Left ventricle myocardium inferior (tissue), 1 donor: Measurements from ENCODE around the gene PRR23A. TPM values are rescaled to one million over a fixed set of nuclear protein-coding genes. Genes with fewer than 3 reads are reported as not detected.

Experiments
- DNase-seq: peaks from one replicate; pipeline ENCODE4 v3.0.0-alpha.2; 2020
- H3K27ac ChIP-seq: fragments of 200-600 bp; replicated peaks from 2 replicates; pipeline ENCODE4 v1.8.0; 2021
- H3K27me3 ChIP-seq: fragments of 200-600 bp; 2 replicates; pipeline ENCODE4 v1.8.0; 2021; ENCODE audit warnings: low read depth
- H3K36me3 ChIP-seq: fragments of 200-600 bp; 2 replicates; pipeline ENCODE4 v1.8.0; 2021
- H3K4me1 ChIP-seq: fragments of 200-600 bp; 2 replicates; pipeline ENCODE4 v1.8.0; 2021
- H3K4me3 ChIP-seq: fragments of 200-600 bp; 2 replicates; pipeline ENCODE4 v1.8.0; 2021; ENCODE audit warnings: mild to moderate bottlenecking, moderate library complexity
- H3K9me3 ChIP-seq: fragments of 200-600 bp; replicated peaks from 2 replicates; pipeline ENCODE4 v1.8.0; 2021
- intact Hi-C: fragments of 100-400 bp; cut with micrococcal nuclease; formaldehyde crosslinking; loops from one replicate; pipeline ENCODE4 v1.11.0; 2022
- total RNA-seq: library from RNA; stranded (reverse); fragmentation: NEBNext Ultra II Directional; extraction: Animal tissue kit (Norgen Biotek cat#: 25700); gene quantifications from one replicate; pipeline ENCODE4 v1.2.1, GENCODE V29; 2021
- TF ChIP-seq, protein P1 (sequence below): fragments of 200-600 bp; IDR thresholded peaks from 2 replicates; pipeline ENCODE4 v1.8.0; 2021; ENCODE audit warnings: antibody characterized with exemption, mild to moderate bottlenecking, borderline replicate concordance
- donor health status: DM: no; HTN: yes; CAD: no; lungs with severe emphysema.

The PRR23A gene
- total RNA-seq, 1 donor from 2014 or later = not detected

DNA sequence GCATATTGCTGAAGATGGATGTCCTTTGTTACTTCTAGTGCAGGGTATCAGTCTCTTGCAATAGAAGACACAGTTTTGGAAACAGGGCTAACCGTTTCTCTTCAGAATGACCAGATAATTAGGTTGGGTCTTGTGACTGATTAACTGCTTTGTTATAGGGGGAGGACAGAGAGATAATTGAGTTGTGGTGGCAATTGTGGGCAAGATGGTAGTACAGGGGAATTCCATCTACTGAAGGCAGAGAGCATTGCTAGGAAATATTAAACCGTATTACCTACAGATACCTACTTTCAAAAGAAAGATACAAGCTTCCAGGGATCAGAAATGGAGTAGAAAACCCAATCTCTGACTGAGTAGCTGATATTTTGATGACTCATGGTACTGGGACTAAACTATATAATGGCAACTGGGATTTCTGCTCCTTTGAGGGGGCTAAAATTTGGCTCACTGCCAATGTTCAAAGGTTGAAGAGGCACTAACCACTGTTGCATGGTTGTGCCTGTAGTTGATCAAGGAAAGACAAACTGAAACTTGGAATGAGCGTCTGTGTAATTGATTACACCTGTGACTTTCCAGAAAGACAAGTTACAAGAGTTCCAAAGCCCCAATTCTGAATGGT is 10.5 kb upstream of the PRR23A start:
- H3K9me3 ChIP-seq = peaks cover 30% of the 10 kb centered on the region
- no peak overlapping the region for H3K4me3 ChIP-seq
- H3K36me3 ChIP-seq = no peaks in the 10 kb centered on the region
- TF ChIP-seq, protein P1, sequence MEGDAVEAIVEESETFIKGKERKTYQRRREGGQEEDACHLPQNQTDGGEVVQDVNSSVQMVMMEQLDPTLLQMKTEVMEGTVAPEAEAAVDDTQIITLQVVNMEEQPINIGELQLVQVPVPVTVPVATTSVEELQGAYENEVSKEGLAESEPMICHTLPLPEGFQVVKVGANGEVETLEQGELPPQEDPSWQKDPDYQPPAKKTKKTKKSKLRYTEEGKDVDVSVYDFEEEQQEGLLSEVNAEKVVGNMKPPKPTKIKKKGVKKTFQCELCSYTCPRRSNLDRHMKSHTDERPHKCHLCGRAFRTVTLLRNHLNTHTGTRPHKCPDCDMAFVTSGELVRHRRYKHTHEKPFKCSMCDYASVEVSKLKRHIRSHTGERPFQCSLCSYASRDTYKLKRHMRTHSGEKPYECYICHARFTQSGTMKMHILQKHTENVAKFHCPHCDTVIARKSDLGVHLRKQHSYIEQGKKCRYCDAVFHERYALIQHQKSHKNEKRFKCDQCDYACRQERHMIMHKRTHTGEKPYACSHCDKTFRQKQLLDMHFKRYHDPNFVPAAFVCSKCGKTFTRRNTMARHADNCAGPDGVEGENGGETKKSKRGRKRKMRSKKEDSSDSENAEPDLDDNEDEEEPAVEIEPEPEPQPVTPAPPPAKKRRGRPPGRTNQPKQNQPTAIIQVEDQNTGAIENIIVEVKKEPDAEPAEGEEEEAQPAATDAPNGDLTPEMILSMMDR = no peak
- H3K27me3 ChIP-seq = peaks cover 33% of the 10 kb centered on the region
- H3K4me1 ChIP-seq = no peaks in the 10 kb centered on the region
- H3K27ac ChIP-seq = no peak overlapping the region
- intact Hi-C loops = no loop called here
- DNase-seq = no peak

DNA sequence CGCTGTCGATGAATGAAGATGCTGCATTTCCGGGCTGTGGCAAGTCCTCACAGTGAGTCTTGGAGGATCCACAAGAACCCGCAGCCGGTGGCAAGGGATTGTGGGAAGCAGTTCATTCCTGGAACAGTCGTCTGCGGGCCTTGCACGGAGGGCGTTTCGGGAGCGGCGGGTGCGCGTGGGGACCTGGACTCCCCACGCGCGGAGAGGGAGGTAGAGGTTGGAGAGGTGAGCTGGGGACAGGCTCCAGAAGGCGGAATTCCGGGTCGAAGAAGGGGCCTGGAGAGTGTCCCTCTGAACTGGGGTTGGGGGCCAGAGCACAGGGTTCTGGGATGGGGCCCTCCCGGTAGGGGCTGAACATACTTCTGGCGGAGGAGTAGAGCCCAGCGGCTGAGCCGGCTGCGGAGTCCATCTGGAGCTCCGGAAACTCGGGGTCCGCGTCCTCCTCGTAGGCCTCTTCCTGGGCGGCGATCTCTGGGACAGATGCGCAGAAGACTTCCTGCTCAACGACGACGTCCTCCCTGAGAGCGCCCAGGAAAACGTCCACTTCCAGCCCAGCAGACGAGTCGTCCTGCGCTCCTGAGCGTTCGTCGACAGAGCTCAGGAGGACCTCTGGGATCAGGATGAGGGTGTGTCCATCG is 593 bp downstream of the PRR23A start:
- H3K27me3 ChIP-seq = peaks cover 10% of the 10 kb centered on the region
- TF ChIP-seq, protein P1 = no peak
- H3K4me3 ChIP-seq = no peak overlapping the region
- DNase-seq = no peak
- H3K9me3 ChIP-seq = peaks cover 44% of the 10 kb centered on the region
- no peak overlapping the region for H3K27ac ChIP-seq
- no peaks in the 10 kb centered on the region for H3K36me3 ChIP-seq
- H3K4me1 ChIP-seq = no peaks in the 10 kb centered on the region
- intact Hi-C loops = no loop called here

DNA sequence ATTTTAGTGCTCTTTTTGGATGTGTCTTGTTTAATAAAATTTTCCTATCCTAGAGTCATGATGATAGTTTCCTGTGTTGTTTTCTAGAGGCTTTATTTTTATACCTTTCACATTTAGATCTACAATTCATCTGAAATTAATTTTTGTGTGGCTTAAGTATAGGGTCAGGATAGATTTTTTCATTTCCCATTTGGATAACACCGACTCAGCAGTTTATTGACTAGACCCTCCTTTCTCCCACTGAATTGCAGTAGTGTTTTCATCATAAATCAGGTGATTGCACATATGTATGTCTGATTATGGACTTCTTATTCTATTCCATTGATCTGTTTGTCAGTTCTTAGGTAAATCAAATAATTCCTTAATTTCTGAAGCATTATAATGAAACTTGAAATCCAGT is 10.4 kb downstream of the PRR23A start:
- DNase-seq = no peak
- Histone ChIP-seq H3K36me3 (no peaks in the 10 kb centered on the region), H3K27ac (no peak overlapping the region), H3K27me3 (peaks cover 63% of the 10 kb centered on the region), H3K4me1 (no peaks in the 10 kb centered on the region), H3K9me3 (peaks cover 17% of the 10 kb centered on the region), H3K4me3 (no peak overlapping the region)
- intact Hi-C loops = no loop called here
- TF ChIP-seq, protein P1 = no peak

DNA sequence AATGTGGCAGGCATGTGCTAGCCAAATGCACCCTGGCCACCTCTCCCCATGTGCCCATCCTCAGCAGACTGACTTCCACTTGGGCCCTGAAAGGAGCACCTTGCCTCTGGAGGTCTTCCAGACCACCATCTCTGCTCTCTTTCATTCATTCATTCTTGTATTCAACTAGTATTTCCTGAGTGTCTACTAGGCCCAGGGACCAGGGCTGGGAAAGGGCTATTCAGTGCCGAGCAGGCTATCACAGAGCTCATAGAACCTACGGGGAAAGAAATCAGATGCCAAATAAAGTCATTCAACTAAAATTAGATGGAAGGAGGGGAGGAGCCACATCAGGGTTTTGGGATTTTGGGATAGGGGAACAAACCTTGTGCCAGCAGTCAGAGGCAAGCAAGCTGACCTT is 18.9 kb downstream of the PRR23A start:
- no peaks in the 10 kb centered on the region for H3K9me3 ChIP-seq
- intact Hi-C loops = no loop called here

DNA sequence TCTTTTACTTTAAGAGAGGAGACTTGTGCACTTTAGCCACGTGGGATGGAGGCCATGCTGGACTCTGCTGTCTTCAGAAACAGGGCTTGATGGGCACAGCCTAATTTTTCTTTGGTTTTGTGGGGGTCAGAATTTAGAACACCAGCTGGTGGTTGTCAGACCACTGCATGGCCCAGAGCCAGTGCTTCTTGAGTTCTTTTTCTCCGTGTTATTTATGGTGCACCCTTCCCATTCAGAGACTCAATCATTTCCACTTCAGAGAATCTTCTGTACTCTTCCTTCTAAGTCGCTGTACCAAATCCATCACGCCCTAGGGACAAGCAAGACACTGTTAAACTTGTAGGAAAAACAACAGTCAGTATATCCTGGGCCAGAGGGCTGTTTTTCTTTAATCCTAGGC is 20.1 kb downstream of the PRR23A start:
- intact Hi-C loops = no loop called here
- H3K27ac ChIP-seq = no peak overlapping the region
- no peak overlapping the region for H3K4me3 ChIP-seq
- peaks cover 45% of the 10 kb centered on the region for H3K27me3 ChIP-seq
- DNase-seq = no peak
- no peaks in the 10 kb centered on the region for H3K36me3 ChIP-seq
- TF ChIP-seq, protein P1 = no peak
- no peaks in the 10 kb centered on the region for H3K4me1 ChIP-seq
- H3K9me3 ChIP-seq = no peaks in the 10 kb centered on the region

More for the DNA sequence above, 18.9 kb downstream of the PRR23A start:
- TF ChIP-seq, protein P1 = no peak
- no peak for DNase-seq
- Histone ChIP-seq H3K4me3 (no peak overlapping the region), H3K27ac (no peak overlapping the region), H3K27me3 (peaks cover 33% of the 10 kb centered on the region), H3K4me1 (no peaks in the 10 kb centered on the region), H3K36me3 (no peaks in the 10 kb centered on the region)
